Measurements from ENCODE around the gene HBP1.
"Not testable (repeated sequence)": the region's sequence is repeated elsewhere in the genome, so short reads cannot be mapped to it uniquely, and the experiment has no call there.

The HBP1 gene

GRCh38 chr7:107187774-107188173, 19.0 kb downstream of the HBP1 start:
- no peak for DNase-seq

- DNase-seq: no peak
Measured at GRCh38 chr7:107190090-107190489, 21.3 kb downstream of the HBP1 start.

- no peak for DNase-seq
Measured at GRCh38 chr7:107194052-107194451, 25.2 kb downstream of the HBP1 start.

- DNase-seq: no peak
Measured at GRCh38 chr7:107196834-107197610, 28.2 kb downstream of the HBP1 start.

GRCh38 chr7:107201795-107202450, 33.1 kb downstream of the HBP1 start:
- no peak for DNase-seq

GRCh38 chr7:107203607-107204006, 34.8 kb downstream of the HBP1 start:
- DNase-seq: no peak

GRCh38 chr7:107206136-107206535, 37.3 kb downstream of the HBP1 start:
- no peak for DNase-seq

GRCh38 chr7:107206706-107207105, 37.9 kb downstream of the HBP1 start:
- DNase-seq: no peak

- DNase-seq: no peak
Measured at GRCh38 chr7:107207459-107207858, 38.7 kb downstream of the HBP1 start.

GRCh38 chr7:107208024-107208521, 39.3 kb downstream of the HBP1 start:
- DNase-seq: no peak

- DNase-seq: no peak
Measured at GRCh38 chr7:107208563-107208962, 39.8 kb downstream of the HBP1 start.

GRCh38 chr7:107209565-107209964, 40.8 kb downstream of the HBP1 start:
- no peak for DNase-seq

- no peak for DNase-seq
Measured at GRCh38 chr7:107210400-107210799, 41.6 kb downstream of the HBP1 start.

- DNase-seq: peak; percentile 62
Measured at GRCh38 chr7:107212725-107213124, 43.9 kb downstream of the HBP1 start.

GRCh38 chr7:107213193-107213788, 44.5 kb downstream of the HBP1 start:
- no peak for DNase-seq

GRCh38 chr7:107213945-107214344, 45.1 kb downstream of the HBP1 start:
- DNase-seq: no peak

GRCh38 chr7:107219563-107220244, 50.9 kb downstream of the HBP1 start:
- DNase-seq: no peak

- DNase-seq: no peak
Measured at GRCh38 chr7:107220356-107220755, 51.6 kb downstream of the HBP1 start.

- DNase-seq: not testable (repeated sequence)
Measured at GRCh38 chr7:107220806-107221205, 52.0 kb downstream of the HBP1 start.

GRCh38 chr7:107224374-107225223, 55.8 kb downstream of the HBP1 start:
- no peak for DNase-seq

GRCh38 chr7:107228291-107228690, 59.5 kb downstream of the HBP1 start:
- DNase-seq: no peak

GRCh38 chr7:107230334-107230733, 61.5 kb downstream of the HBP1 start:
- no peak for DNase-seq

Data from suppressor macrophage treated with lipopolysaccharide for 4 hours (primary cell).